HG03575 (cell line): Measurements from ENCODE around the gene DNM2.
"Not testable (repeated sequence)": the region's sequence is repeated elsewhere in the genome, so short reads cannot be mapped to it uniquely, and the experiment has no call there.

Experiments
- ATAC-seq: cut with Tn5 transposase; IDR thresholded peaks from one replicate; pipeline ENCODE4 v1.9.1; 2021; ENCODE audit not compliant: unreplicated experiment, insufficient number of reproducible peaks, low FRiP score; ENCODE audit errors: extremely low read depth

DNM2 gene

DNA sequence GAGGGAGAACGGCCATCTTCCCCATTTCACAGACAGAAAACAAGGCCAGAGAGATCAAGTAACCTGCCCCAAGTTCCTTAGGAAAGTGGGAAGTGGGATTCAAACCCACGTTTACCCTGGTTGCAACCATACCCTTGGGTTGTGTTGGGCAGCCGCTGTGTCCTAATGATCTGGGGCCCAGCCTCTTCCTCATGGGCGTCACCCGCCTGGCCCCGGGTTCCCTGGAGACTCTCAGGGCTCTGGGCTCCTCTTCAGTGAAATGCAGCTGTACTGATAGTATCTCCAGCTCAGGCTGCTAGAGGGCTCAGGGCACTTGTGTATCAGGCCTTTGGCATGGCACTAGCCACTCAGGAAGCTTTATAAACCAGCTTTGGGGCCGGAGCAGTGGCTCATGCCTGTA is 108.4 kb downstream of the DNM2 start:
- no peak for ATAC-seq

GRCh38 chr19:10826846-10827245 is 109.0 kb downstream of the DNM2 start:
- no peak for ATAC-seq

DNA sequence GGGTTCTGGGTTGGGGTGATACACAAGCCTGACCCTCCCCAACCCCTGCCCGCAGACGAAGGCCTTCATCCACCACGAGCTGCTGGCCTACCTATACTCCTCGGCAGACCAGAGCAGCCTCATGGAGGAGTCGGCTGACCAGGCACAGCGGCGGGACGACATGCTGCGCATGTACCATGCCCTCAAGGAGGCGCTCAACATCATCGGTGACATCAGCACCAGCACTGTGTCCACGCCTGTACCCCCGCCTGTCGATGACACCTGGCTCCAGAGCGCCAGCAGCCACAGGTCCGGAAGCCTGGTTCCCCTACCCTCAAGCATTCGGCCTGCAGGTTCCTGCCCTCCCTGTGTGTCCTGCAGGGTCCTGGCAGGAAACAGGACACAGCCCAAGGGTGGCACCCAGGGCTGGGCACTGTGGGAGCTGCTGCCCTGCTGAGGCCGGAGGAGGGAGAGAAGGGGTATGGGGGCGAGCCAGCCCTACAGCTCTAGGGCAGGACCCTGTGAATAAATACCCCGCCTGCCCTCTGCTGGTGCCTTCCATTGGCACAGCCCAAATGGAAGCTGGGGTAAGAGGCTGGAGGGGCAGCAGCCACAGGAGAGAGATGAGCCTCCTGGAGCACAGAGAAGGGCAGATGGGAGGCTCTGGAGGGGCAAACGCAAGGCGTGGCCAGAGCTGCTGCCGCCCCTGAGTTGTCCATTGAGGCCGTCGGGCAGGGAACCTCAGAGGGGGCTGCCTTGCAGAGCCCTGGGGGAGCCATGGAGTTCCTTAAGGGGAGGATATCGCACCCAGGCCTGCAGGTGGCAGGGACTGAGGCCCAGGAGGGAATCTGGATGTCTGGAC is 111.3 kb downstream of the DNM2 start:
- ATAC-seq: no peak

DNA sequence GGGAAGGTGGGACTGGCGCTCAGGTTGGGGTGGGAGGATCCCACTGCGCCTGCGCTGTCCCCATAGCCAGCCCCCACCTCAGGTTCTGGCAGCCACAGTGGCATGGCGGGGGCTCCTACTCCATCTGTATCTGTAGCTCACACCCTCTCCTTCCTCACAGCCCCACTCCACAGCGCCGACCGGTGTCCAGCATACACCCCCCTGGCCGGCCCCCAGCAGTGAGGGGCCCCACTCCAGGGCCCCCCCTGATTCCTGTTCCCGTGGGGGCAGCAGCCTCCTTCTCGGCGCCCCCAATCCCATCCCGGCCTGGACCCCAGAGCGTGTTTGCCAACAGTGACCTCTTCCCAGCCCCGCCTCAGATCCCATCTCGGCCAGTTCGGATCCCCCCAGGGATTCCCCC is 112.1 kb downstream of the DNM2 start:
- no peak for ATAC-seq

GRCh38 chr19:10830370-10830769 is 112.5 kb downstream of the DNM2 start:
- ATAC-seq: no peak

GRCh38 chr19:10830931-10831779 is 113.3 kb downstream of the DNM2 start:
- ATAC-seq: no peak

- no peak for ATAC-seq
Measured at GRCh38 chr19:10831987-10832938, 114.4 kb downstream of the DNM2 start.

DNA sequence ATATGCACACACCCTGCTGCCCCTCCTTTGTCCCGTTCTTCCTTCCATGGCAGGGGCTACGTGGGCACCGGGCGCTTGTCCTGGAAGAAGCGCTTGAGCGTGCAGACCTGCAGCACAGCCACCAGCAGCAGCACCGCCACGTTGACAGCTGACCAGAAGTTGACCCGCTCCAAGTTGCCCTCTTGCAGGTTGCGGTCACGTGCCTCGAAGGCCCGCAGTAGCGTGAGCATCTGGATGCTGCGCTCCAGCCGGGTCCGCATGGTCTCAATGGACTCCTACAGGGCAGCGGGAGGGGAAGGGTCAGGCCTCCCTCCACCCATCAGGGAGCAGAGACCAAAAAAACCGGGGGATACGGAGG is 115.0 kb downstream of the DNM2 start:
- no peak for ATAC-seq

DNA sequence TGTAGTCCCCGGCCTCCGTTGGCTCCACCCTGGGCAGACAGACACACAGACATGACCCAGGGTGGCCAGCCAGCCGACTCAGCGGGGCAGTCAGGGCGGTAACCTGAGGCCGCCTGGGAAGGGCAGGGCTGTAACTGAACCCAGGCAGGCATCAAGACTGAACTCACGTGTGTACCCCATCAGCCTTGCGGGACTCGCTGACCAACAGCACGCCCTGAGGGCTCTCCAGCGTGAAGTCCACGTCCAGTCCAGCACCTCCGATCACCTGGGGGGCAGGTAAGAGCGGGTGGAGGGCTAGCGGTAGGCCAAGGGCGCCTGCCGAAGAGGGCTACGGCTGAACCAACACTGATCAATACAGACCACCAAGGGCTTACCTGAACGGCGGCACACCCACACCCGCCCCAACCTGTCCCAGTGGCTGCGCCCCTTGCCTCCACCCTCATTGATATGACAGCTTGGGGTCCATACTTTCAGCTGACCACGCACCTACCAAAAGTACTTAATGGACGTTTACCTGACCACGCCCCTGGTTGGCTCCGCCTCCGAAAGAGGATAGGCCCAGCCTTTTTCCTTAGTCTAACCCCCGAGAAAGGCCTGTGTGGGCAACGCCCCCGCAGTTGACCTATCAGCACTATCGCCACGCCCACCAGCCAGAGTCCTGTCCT is 117.3 kb downstream of the DNM2 start:
- ATAC-seq: no peak

GRCh38 chr19:10835754-10836478 is 118.0 kb downstream of the DNM2 start, which contains the start of gene TMED1:
Gene TMED1 (minus strand): TSS chr19:10836212. CDS start chr19:10836191, 21 bp downstream.
- ATAC-seq: peak; percentile 42

DNA sequence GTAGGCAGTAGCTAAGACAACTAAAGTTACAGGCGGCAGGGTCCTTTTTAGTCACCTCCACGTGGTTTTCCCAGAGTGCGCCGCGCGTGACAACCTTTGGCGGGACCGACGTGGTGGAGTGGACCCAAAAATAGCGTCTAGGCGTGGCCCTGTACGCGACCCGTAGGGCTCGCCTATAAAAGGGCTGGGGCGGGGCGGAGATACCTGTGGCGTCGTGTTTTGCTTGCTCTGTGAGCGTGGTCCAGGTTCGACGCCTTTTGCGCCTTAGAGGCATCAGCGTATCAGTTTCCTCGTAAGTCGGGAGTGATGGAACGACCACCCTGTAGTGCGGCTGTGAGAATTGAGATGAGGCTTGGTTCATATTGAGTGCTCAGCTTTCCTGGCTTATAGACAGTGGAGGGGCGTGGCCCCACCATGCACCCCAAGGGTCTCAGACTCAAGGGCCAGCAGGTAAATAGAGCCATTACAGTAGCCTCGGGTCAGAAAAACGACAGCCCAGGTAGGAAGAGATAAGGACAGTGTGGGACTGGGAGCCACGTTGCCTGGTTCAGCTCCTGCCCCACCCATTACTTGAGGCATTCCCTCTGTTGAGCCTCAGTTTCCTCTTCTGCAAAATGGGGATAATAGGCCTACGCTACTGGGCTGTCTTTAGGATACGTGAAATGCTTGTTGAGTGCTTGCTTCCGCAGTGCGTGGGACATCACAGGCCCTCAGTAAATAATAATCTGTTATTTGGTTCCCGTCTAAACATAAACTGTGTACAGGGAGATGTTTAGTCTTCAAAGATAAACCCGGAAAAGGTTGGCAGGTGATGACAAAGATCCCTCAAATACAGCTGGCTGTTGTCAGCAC is 118.8 kb downstream of the DNM2 start:
- no peak for ATAC-seq

- not testable (repeated sequence) for ATAC-seq
Measured at GRCh38 chr19:10837649-10838048, 119.8 kb downstream of the DNM2 start.

DNA sequence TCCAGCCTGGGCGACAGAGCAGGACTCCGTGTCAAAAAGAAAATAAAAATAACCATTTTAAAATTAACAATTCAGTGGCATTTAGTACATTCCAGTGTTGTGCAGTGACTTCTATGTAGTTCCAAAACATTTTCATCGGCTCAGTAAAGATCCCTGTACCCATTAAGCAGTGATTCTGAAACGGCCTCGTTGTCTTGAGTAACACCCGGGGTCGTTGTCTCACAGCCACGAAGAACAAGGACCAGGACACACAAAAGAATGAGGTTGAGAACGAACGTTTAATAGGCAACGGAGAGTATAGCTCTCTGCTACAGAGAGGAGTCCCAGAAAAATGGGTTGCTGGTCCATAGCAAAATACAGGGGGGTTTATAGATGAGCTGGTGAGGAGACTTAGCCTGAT is 120.5 kb downstream of the DNM2 start:
- ATAC-seq: no peak

DNA sequence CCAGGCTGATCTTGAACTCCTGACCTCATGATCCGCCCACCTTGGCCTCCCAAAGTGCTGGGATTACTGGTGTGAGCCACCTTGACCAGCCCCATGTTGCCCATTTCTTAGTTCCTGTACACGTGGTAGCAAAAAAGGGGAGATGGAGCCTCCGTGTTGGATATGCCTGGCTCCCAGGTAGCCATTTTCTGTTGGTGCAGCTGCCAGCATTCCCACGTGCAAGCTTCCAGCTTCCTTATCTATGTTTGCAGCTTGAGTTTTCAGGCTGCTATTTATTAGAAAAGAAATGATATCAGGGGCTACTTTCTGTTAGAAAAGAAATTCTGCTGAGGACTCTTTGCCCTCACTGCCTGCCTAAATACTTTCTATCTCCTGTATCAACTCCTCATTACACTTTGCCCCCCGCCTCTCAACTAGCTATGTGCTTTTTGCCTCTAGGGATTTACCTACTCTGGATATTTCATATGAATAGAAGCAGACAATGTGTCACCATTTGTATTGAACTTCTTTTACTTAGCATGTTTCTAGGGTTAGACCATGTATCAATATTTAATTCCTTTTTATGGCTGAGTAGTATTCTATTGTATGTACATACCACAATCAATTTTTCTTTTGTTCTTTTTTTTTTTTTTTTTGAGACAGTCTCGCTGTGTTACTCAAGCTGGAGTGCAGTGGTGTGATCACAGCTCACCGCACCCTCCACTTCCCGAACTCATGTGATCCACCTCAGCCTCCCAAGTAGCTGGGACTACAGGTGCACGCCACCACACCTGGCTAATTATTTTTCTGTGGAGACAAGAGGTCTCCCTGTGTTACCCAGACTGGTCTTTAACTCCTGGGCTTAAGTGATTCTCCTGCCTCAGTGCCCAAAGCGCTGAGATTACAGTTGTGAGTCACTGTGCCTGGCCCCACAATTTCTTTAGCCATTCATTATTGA is 121.5 kb downstream of the DNM2 start:
- no peak for ATAC-seq

GRCh38 chr19:10842788-10843187 is 124.9 kb downstream of the DNM2 start:
- no peak for ATAC-seq

DNA sequence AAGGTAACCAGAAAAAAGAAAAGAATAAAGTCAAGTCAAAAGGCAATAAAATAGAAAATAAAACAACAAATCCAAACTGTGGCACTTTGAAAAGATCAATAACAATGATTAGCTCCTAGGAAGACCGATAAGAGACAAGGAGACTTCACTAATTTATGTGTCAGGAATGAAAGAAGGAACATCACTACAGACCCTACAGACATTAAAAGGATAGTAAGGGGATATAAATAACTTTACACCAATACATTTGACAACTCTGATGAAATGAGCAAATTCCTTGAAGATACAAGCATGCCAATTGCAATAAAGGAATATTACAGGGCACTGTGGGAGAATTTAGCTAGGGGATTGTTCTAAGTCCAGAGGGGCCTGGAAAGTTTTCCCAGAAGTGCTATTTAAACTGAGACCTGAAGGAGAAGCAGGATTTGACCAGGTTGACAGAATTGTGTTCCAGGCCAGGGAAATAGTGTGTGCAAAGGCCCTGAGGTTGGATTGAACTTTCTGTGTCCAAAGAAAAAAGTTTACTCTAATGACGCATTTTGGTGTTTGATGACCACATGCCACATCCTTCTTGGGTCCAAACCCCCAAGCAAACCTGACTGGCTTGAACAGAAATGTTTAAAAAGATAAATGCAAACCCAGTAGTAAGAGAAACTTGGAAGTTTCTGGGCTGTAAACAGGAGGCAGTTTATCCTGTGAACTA is 128.8 kb downstream of the DNM2 start:
- no peak for ATAC-seq
